Subcutaneous adipose tissue (tissue), 4 donors: ENCODE measurements around the gene FAM107A. TPM values are rescaled to one million over a fixed set of nuclear protein-coding genes. Genes with fewer than 3 reads are reported as not detected.

Experiments used
- total RNA-seq, 4 donors: library from RNA; depleted of rRNA; stranded (reverse); fragments of >200 nt; gene quantifications; one replicate each; pipeline ENCODE4 v1.1.0, GENCODE V29; 2016
- TF ChIP-seq, protein P1 (sequence below): fragments of 450-650 bp; IDR thresholded peaks from one replicate; pipeline ENCODE4 v1.5.1; 2016; ENCODE audit warnings: low read depth, mild to moderate bottlenecking, control low read depth, antibody characterized with exemption, moderate library complexity

FAM107A gene
- total RNA-seq, 4 donors from 2014 or later, result 11.2 to 85.3 (median 49.5) TPM

DNA sequence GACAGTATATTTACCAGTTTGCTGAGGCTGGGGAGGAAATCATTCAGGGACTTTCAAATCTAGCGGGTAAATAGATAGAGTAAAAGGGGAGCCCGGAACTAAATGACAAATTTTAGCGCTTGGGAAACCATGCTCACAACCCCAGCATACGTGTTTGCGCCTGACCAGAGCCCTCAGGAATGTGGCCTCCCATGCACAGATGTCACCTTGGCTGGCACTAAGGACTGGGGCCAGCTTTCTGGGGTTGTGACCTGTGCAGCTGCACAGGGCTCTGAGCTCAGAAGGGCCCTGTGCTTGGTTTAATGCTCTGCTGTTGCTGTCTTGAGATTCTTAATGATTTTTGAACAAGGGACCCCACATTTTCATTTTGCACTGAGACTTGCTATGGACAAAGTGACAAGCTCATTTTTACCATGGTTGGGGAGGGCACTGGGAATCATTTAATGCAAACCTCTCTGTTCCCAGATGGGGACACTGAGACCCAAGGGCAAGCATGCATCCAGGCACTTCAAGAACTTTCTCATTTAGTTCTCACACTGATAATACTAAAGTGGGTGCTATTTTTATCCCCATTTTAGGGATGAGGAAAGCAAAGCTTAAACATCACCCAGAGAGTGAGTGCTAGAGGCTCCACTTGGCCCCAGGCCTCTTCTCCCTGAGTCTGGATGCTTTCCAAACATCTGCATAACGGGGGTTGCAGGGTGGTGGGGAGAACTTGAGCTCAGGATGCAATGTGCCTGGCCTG lies 44.1 kb upstream of the FAM107A start:
- TF ChIP-seq, protein P1, sequence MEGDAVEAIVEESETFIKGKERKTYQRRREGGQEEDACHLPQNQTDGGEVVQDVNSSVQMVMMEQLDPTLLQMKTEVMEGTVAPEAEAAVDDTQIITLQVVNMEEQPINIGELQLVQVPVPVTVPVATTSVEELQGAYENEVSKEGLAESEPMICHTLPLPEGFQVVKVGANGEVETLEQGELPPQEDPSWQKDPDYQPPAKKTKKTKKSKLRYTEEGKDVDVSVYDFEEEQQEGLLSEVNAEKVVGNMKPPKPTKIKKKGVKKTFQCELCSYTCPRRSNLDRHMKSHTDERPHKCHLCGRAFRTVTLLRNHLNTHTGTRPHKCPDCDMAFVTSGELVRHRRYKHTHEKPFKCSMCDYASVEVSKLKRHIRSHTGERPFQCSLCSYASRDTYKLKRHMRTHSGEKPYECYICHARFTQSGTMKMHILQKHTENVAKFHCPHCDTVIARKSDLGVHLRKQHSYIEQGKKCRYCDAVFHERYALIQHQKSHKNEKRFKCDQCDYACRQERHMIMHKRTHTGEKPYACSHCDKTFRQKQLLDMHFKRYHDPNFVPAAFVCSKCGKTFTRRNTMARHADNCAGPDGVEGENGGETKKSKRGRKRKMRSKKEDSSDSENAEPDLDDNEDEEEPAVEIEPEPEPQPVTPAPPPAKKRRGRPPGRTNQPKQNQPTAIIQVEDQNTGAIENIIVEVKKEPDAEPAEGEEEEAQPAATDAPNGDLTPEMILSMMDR, result no peak

DNA sequence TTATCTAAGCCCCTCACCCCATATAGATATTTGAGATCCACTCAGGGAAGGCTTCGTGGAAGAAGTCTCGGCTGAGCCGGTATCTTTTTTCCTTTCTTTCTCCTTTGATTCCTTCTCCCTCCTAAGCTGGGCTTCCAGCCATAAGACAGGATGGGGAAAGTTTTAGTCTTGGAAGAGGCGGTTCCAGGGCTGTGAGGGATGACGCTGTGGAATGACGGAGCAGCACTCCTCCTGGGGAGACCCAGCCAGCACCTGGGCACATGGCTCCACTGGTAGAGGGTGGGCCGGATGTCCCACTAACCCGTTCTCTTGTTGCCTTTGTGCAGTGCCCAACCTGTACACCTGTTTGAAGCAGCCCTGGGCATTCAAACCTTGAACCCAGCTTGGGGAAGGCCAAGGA lies 43.2 kb upstream of the FAM107A start:
- TF ChIP-seq, protein P1, result no peak

DNA sequence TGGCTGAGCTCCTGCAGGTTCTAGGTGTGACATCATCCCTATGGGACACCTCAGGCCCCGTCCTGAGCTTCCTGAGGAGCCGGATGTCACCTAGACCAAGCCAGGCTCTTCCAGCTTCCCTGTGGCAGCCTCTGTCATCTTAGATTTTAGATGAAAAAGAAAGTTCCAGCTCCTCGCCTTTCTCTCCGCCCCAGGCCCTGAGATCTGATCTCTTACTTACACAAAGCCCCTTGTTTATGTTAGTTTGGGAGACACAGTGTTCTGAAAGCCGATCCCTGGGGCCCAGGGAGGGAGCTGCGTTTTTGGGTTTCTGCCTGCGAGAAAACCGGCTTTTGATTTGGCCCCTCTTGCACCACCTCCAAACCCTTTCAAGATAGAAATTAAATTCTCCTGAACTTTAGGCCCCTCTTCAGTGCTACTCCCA lies 40.2 kb upstream of the FAM107A start:
- TF ChIP-seq, protein P1, result no peak

DNA sequence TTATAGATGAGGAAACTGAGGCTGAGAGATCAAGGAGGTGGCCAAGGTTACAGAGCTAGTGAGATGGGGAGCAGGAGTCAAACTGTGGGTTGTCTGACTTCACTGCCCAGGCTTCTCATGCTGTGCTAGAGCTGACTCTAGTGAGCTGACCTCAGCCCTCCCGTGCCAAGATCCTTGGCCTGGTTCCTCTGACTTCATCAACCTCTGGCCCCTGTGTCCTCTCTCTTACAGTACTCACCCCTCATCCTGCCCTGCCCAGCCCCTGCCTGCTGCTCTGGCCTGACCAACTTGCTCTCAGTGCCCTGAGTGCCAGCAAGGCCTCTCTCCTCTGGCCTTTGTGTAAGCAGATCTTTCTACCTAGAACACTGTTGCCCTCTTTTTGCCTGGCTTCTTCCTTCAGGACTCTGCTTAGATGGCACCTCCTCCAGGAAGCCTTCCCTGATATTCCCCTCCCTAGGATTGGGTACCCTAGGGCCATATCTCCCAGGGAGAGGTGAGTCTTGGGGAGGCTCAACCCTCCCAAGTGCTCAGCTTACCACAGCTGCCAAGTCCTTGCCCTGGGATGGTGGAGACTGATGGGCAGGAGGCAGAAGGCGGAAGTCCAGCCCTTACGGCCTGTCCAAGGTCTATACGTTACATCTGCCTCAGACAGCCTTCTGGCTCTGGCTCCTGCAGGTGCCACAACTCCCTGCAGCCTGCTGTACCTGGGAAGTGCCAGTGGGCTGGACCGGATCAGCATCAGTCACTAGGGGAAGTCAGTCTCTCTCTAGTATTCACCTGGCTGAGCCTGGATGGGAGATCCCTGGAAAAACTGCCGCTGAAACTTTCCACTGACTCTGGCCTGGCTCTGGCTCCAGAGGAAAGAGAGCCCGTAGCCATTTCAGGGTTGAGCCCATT lies 36.3 kb upstream of the FAM107A start:
- TF ChIP-seq, protein P1, result no peak

DNA sequence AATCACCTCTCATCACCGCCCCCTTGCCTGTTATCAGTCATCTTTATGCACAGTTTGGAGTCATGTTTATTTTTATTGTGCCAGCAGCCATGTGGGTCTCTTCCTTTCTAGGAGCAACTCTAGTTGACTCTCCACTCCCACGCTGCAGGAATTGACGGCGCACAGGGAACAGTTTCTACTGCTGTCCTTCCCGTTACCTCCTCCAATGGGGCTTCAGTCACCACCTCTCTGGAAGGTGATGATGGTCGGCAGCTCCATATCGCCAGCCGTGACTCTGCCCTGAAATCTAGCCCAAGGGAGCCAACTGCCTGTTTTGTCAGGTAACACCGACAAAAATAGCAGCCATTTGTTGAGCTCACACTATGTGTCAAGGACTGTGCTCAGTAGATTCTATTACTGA lies 35.6 kb upstream of the FAM107A start:
- TF ChIP-seq, protein P1, result no peak

DNA sequence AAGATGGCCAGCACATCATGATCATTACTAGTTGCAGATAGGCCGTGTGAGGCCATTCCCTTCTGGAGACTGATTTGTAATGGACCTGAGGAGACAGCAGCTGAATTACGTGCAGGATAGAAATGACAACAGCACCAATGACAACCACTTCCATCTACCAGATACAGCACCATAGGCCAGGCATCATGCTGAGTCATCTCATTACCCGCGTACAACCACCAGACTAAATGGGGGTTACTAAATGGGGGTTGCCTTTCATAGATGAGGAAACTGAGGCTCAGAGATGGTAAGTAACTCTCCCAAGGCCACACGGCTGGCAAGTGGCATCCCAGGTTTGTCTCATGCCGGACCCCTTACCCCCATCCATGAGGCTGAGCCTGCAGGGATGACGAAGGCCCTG lies 32.8 kb upstream of the FAM107A start:
- TF ChIP-seq, protein P1, result no peak

DNA sequence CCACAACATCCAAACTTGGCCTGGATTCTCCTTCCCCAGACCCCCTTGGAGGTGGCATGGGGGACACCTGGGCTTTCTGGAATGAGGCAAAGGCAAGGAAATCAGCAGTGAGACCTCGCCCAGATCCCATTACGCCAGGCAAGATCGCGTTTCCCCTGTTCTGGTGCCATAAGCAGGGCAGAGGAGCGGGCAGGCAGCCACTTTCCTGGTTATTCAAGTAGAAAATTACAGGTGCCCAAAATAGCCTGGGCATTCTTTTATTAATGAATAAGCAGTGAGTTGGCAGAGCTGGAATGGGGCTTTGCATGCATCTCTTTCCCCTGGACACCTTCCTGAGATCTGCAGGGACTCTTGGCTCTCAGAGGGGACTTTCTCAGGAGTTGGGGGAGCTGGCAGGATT lies 31.5 kb upstream of the FAM107A start:
- TF ChIP-seq, protein P1, result no peak
